Naive thymus-derived CD4-positive, alpha-beta T cell (primary cell): ENCODE results near the gene TEX51. TPM values are rescaled to one million over a fixed set of nuclear protein-coding genes. Genes with fewer than 3 reads are reported as not detected.

ENCODE experiments used
- ATAC-seq: fragments of 150-1000 bp; cut with Tn5 transposase; 2 replicates; pipeline ENCODE4 v1.10.0; 2021; ENCODE audit warnings: mild to moderate bottlenecking, moderate library complexity
- CTCF ChIA-PET: fragments of 350-600 bp; sonication (Branson Sonifier 250); formaldehyde crosslinking; loops from one replicate; lab custom pipeline; 2021; ENCODE audit warnings: antibody characterized with exemption; lab: Charles Lee
- POLR2A ChIA-PET: fragments of 350-600 bp; sonication (Branson Sonifier 250); formaldehyde crosslinking; loops from one replicate; lab custom pipeline; 2021; ENCODE audit warnings: antibody characterized with exemption, inconsistent platforms; lab: Charles Lee
- DNase-seq, 9 donors: peaks; one replicate each; pipeline versions ENCODE4 v3.0.0 to v3.0.0-alpha.2; 2020 to 2022; ENCODE audit warnings: mixed read lengths in 1 of 9
- H3K27ac ChIP-seq: one replicate; pipeline ENCODE4 v1.7.0; 2013; ENCODE audit warnings: mild to moderate bottlenecking, low read depth, low read length, moderate library complexity
- H3K27me3 ChIP-seq, 2 donors: one replicate each; pipeline ENCODE4 v1.7.0; 2013; ENCODE audit warnings: low read length in 2 of 2, mild to moderate bottlenecking in 2 of 2, moderate library complexity in 2 of 2; ENCODE audit not compliant: control insufficient read depth in 2 of 2, insufficient read depth in 2 of 2
- H3K36me3 ChIP-seq, 3 experiments: 1 replicate in 2 of 3; 2 replicates in 1 of 3; pipeline ENCODE4 v1.7.0; 2013; ENCODE audit warnings: low read length in 3 of 3, mild to moderate bottlenecking in 3 of 3, moderate library complexity in 1 of 3; ENCODE audit not compliant: insufficient read depth in 3 of 3, control insufficient read depth in 2 of 3
- H3K4me1 ChIP-seq, 2 donors: one replicate each; pipeline ENCODE4 v1.7.0; 2013; ENCODE audit warnings: low read length in 2 of 2, mild to moderate bottlenecking in 2 of 2, moderate library complexity in 1 of 2; ENCODE audit not compliant: control insufficient read depth in 2 of 2, insufficient read depth in 2 of 2
- H3K4me3 ChIP-seq: 2 replicates; pipeline ENCODE4 v1.7.0; 2013; ENCODE audit warnings: mild to moderate bottlenecking, low read length
- H3K9me3 ChIP-seq, 3 experiments: 1 replicate in 2 of 3; 2 replicates in 1 of 3; pipeline ENCODE4 v1.7.0; 2013; ENCODE audit warnings: low read length in 3 of 3; ENCODE audit not compliant: control insufficient read depth in 2 of 3
- H3K27ac Mint-ChIP-seq, 9 donors: one replicate each; pipeline ENCODE4 v1.8.0; 2020 to 2022; ENCODE audit warnings: mixed read lengths in 9 of 9, mild to moderate bottlenecking in 8 of 9, moderate library complexity in 5 of 9, inconsistent platforms in 2 of 9
- H3K27me3 Mint-ChIP-seq, 5 donors: one replicate each; pipeline ENCODE4 v1.8.0; 2021 to 2022; ENCODE audit warnings: mixed read lengths in 5 of 5, mild to moderate bottlenecking in 1 of 5
- H3K36me3 Mint-ChIP-seq, 5 donors: one replicate each; pipeline ENCODE4 v1.8.0; 2020 to 2022; ENCODE audit warnings: mixed read lengths in 5 of 5, mild to moderate bottlenecking in 3 of 5, inconsistent platforms in 1 of 5
- H3K4me1 Mint-ChIP-seq, 7 donors: one replicate each; pipeline ENCODE4 v1.8.0; 2020 to 2022; ENCODE audit warnings: mixed read lengths in 7 of 7, mild to moderate bottlenecking in 3 of 7, inconsistent platforms in 1 of 7
- H3K4me3 Mint-ChIP-seq, 10 donors: one replicate each; pipeline ENCODE4 v1.8.0; 2020 to 2022; ENCODE audit warnings: mild to moderate bottlenecking in 10 of 10, mixed read lengths in 10 of 10, moderate library complexity in 6 of 10, inconsistent platforms in 2 of 10
- H3K9me3 Mint-ChIP-seq, 11 donors: one replicate each; pipeline ENCODE4 v1.8.0; 2020 to 2022; ENCODE audit warnings: mixed read lengths in 11 of 11, mild to moderate bottlenecking in 4 of 11, inconsistent platforms in 1 of 11, moderate library complexity in 1 of 11
- intact Hi-C, 2 donors: fragments of 100-400 bp; cut with micrococcal nuclease; formaldehyde crosslinking; loops; one replicate each; pipeline ENCODE4 v1.15.1; 2023
- polyA plus RNA-seq, 2 donors: library from polyadenylated mRNA; unstranded; fragments of 300-500 nt; fragmentation: Illumina TruSeq; gene quantifications; one replicate each; pipeline ENCODE4 v1.2.3, GENCODE V29; 2021
- total RNA-seq, 6 experiments: library from RNA in 5 of 6; stranded (reverse) in 5 of 6; gene quantifications; 1 replicate in 5 of 6; 2 replicates in 1 of 6; pipeline ENCODE4 v1.2.3 and lab custom pipeline; 2021 to 2026

TEX51 gene
- total and polyA plus RNA-seq, 7 experiments from 2014 or later, result not detected

GRCh38 chr2:126881591-126881990, 17.1 kb upstream of the TEX51 start:
- Histone ChIP-seq H3K4me3 (no peak overlapping the region), H3K9me3 (peaks cover 0 to 4% (median 0%) of the 10 kb centered on the region in 3 experiments), H3K27ac (no peak overlapping the region), H3K36me3 (no peaks in the 10 kb centered on the region), H3K4me1 (no peaks in the 10 kb centered on the region), H3K27me3 (no peaks in the 10 kb centered on the region)
- intact Hi-C loops, result no loop called here
- H3K27ac Mint-ChIP-seq, result no peak overlapping the region
- peaks cover 0 to 4% (median 3%) of the 10 kb centered on the region in 7 donors for H3K4me1 Mint-ChIP-seq
- no peaks in the 10 kb centered on the region for H3K36me3 Mint-ChIP-seq
- no peak for ATAC-seq
- peaks cover 0 to 9% (median 4%) of the 10 kb centered on the region in 5 donors for H3K27me3 Mint-ChIP-seq
- H3K4me3 Mint-ChIP-seq, result no peak overlapping the region
- POLR2A ChIA-PET, result no interaction called here
- peaks cover 0 to 5% (median 0%) of the 10 kb centered on the region in 11 donors for H3K9me3 Mint-ChIP-seq
- CTCF ChIA-PET, result no interaction called here
- DNase-seq, result no peak

- no peaks in the 10 kb centered on the region for H3K36me3 Mint-ChIP-seq
- H3K27me3 Mint-ChIP-seq, result peaks cover 6 to 15% (median 9%) of the 10 kb centered on the region in 5 donors
- intact Hi-C loops, result no loop called here
- Histone ChIP-seq H3K4me1 (no peaks in the 10 kb centered on the region), H3K9me3 (no peaks in the 10 kb centered on the region), H3K36me3 (no peaks in the 10 kb centered on the region), H3K27ac (no peak overlapping the region), H3K4me3 (no peak overlapping the region), H3K27me3 (no peaks in the 10 kb centered on the region)
- DNase-seq, result no peak
- ATAC-seq, result no peak
- ChIA-PET CTCF (no interaction called here), POLR2A (no interaction called here)
- H3K4me1 Mint-ChIP-seq, result peaks cover 0 to 9% (median 5%) of the 10 kb centered on the region in 7 donors
- H3K9me3 Mint-ChIP-seq, result peaks cover 0 to 2% (median 0%) of the 10 kb centered on the region in 11 donors
- H3K27ac Mint-ChIP-seq, result no peak overlapping the region
- no peak overlapping the region for H3K4me3 Mint-ChIP-seq
These were observed 16.5 kb upstream of the TEX51 start for GRCh38 chr2:126882181-126882580.

- ATAC-seq, result no peak
- ChIA-PET CTCF (no interaction called here), POLR2A (no interaction called here)
- intact Hi-C loops, result no loop called here
- H3K4me3 ChIP-seq, result no peak overlapping the region
- H3K27ac Mint-ChIP-seq, result no peak overlapping the region
- no peak overlapping the region for H3K27ac ChIP-seq
- DNase-seq, result no peak
- H3K4me1 ChIP-seq, result no peaks in the 10 kb centered on the region
- H3K36me3 Mint-ChIP-seq, result no peaks in the 10 kb centered on the region
- peaks cover 0 to 1% (median 0%) of the 10 kb centered on the region in 11 donors for H3K9me3 Mint-ChIP-seq
- H3K36me3 ChIP-seq, result no peaks in the 10 kb centered on the region
- no peaks in the 10 kb centered on the region for H3K9me3 ChIP-seq
- H3K4me1 Mint-ChIP-seq, result peaks cover 0 to 11% (median 5%) of the 10 kb centered on the region in 7 donors
- H3K4me3 Mint-ChIP-seq, result no peak overlapping the region
- no peaks in the 10 kb centered on the region for H3K27me3 ChIP-seq
- H3K27me3 Mint-ChIP-seq, result peaks cover 6 to 21% (median 13%) of the 10 kb centered on the region in 5 donors
These were observed 15.7 kb upstream of the TEX51 start for GRCh38 chr2:126882736-126883665.

- Histone ChIP-seq H3K4me3 (no peak overlapping the region), H3K9me3 (no peaks in the 10 kb centered on the region), H3K27me3 (no peaks in the 10 kb centered on the region), H3K36me3 (no peaks in the 10 kb centered on the region), H3K27ac (no peak overlapping the region), H3K4me1 (no peaks in the 10 kb centered on the region)
- no peaks in the 10 kb centered on the region for H3K36me3 Mint-ChIP-seq
- H3K4me1 Mint-ChIP-seq, result peaks cover 0 to 11% (median 5%) of the 10 kb centered on the region in 7 donors
- peaks cover 6 to 28% (median 20%) of the 10 kb centered on the region in 5 donors for H3K27me3 Mint-ChIP-seq
- no peak for DNase-seq
- no peak overlapping the region for H3K4me3 Mint-ChIP-seq
- no peak for ATAC-seq
- H3K9me3 Mint-ChIP-seq, result peaks cover 0 to 1% (median 0%) of the 10 kb centered on the region in 11 donors
- CTCF ChIA-PET, result no interaction called here
- POLR2A ChIA-PET, result no interaction called here
- no peak overlapping the region for H3K27ac Mint-ChIP-seq
- intact Hi-C loops, result no loop called here
These were observed 15.0 kb upstream of the TEX51 start for GRCh38 chr2:126883666-126884040.

GRCh38 chr2:126884861-126885750, 13.6 kb upstream of the TEX51 start:
- DNase-seq, result no peak
- Mint-ChIP-seq H3K36me3 (no peaks in the 10 kb centered on the region), H3K27ac (no peak overlapping the region), H3K27me3 (peaks cover 6 to 36% (median 22%) of the 10 kb centered on the region in 5 donors), H3K4me3 (no peak overlapping the region), H3K9me3 (peaks cover 0 to 1% (median 0%) of the 10 kb centered on the region in 11 donors), H3K4me1 (peaks cover 0 to 11% (median 5%) of the 10 kb centered on the region in 7 donors)
- Histone ChIP-seq H3K36me3 (no peaks in the 10 kb centered on the region), H3K9me3 (no peaks in the 10 kb centered on the region), H3K27me3 (no peaks in the 10 kb centered on the region), H3K4me1 (no peaks in the 10 kb centered on the region), H3K4me3 (no peak overlapping the region), H3K27ac (no peak overlapping the region)
- no peak for ATAC-seq
- CTCF ChIA-PET, result no interaction called here
- intact Hi-C loops, result no loop called here
- POLR2A ChIA-PET, result no interaction called here

GRCh38 chr2:126885751-126886210, 12.9 kb upstream of the TEX51 start:
- Histone ChIP-seq H3K4me3 (no peak overlapping the region), H3K9me3 (no peaks in the 10 kb centered on the region), H3K4me1 (no peaks in the 10 kb centered on the region), H3K27me3 (no peaks in the 10 kb centered on the region), H3K27ac (no peak overlapping the region), H3K36me3 (no peaks in the 10 kb centered on the region)
- Mint-ChIP-seq H3K27me3 (peaks cover 6 to 36% (median 22%) of the 10 kb centered on the region in 5 donors), H3K36me3 (no peaks in the 10 kb centered on the region), H3K4me1 (peaks cover 0 to 11% (median 5%) of the 10 kb centered on the region in 7 donors), H3K27ac (no peak overlapping the region), H3K9me3 (peaks cover 0 to 1% (median 0%) of the 10 kb centered on the region in 11 donors), H3K4me3 (no peak overlapping the region)
- ChIA-PET POLR2A (no interaction called here), CTCF (no interaction called here)
- ATAC-seq, result no peak
- no peak for DNase-seq
- intact Hi-C loops, result no loop called here
